Lower leg skin (tissue), 4 donors: ENCODE data around the gene P3R3URF. TPM values are rescaled to one million over a fixed set of nuclear protein-coding genes. Genes with fewer than 3 reads are reported as not detected.
A peak's percentile ranks its signal among the peaks of the same experiment; 100 is the strongest.

Experiments
- DNase-seq, 2 donors: peaks; one replicate each; pipeline ENCODE4 v3.0.0-alpha.2; 2019; ENCODE audit warnings: low spot score in 2 of 2
- H3K4me3 ChIP-seq: fragments of 200-600 bp; sonication (generic); 2 replicates; pipeline ENCODE4 v1.5.1; 2017; ENCODE audit warnings: mild to moderate bottlenecking, low read depth; ENCODE audit not compliant: poor library complexity, severe bottlenecking
- POLR2A ChIP-seq, 2 donors: fragments of 450-650 bp; IDR thresholded peaks; one replicate each; pipeline ENCODE4 v1.6.1; 2016 to 2017; ENCODE audit warnings: antibody characterized with exemption in 2 of 2, mild to moderate bottlenecking in 1 of 2, moderate library complexity in 1 of 2
- WGBS, 2 donors: methylation state at CpG; one replicate each; pipeline ENCODE4 v1.1.5; 2018; 5-methylcytosine and 5-hydroxymethylcytosine counted together
- intact Hi-C: fragments of 100-400 bp; cut with DNase I; formaldehyde crosslinking; loops from one replicate; pipeline ENCODE4 v1.15.0; 2023; ENCODE audit warnings: low total_unique reads
- total RNA-seq, 4 donors: library from RNA; depleted of rRNA; stranded (reverse); fragments of >200 nt; gene quantifications; one replicate each; pipeline ENCODE4 v1.1.0, GENCODE V29; 2016
- TF ChIP-seq, protein P1 (sequence below), 3 donors: fragments of 450-650 bp; IDR thresholded peaks; one replicate each; pipeline ENCODE4 v1.5.1; 2016; ENCODE audit warnings: antibody characterized with exemption in 3 of 3, mild to moderate bottlenecking in 3 of 3, moderate library complexity in 2 of 3

The P3R3URF gene
- total RNA-seq, 4 donors from 2014 or later, result not detected

DNA sequence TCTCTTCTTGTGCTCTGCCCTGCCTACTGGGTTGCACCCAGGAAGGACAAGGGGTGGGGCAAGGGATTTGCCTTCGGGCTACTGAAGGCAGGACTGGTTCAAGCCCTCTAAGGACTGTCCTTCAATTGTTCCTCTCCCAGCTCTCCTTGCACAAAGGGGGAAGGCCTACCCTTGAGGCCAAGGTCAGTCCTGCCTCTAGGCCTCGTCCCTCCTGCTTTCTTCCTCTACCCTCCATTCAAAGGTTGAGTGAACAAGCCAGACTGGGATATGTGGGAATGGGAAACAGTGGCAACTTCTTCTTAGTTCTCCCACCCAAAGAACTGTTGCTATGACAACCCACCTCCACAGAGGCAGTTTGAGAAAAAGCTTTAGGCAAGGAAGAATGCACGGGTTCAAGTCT is 29.5 kb upstream of the P3R3URF start:
- TF ChIP-seq, protein P1, sequence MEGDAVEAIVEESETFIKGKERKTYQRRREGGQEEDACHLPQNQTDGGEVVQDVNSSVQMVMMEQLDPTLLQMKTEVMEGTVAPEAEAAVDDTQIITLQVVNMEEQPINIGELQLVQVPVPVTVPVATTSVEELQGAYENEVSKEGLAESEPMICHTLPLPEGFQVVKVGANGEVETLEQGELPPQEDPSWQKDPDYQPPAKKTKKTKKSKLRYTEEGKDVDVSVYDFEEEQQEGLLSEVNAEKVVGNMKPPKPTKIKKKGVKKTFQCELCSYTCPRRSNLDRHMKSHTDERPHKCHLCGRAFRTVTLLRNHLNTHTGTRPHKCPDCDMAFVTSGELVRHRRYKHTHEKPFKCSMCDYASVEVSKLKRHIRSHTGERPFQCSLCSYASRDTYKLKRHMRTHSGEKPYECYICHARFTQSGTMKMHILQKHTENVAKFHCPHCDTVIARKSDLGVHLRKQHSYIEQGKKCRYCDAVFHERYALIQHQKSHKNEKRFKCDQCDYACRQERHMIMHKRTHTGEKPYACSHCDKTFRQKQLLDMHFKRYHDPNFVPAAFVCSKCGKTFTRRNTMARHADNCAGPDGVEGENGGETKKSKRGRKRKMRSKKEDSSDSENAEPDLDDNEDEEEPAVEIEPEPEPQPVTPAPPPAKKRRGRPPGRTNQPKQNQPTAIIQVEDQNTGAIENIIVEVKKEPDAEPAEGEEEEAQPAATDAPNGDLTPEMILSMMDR (IDR thresholded peaks at IDR 0.05), result no peak
- no peak for TF ChIP-seq POLR2A (IDR thresholded peaks at IDR 0.05)
- DNase-seq, result no peak
- intact Hi-C loops, result no loop called here
- no peak overlapping the region for H3K4me3 ChIP-seq
- WGBS, 2 donors, result 40 to 43% methylated on average over 3 of the region's 3 CpGs

- intact Hi-C loops, result no loop called here
- no peak overlapping the region for H3K4me3 ChIP-seq
- no peak for TF ChIP-seq POLR2A (IDR thresholded peaks at IDR 0.05)
- TF ChIP-seq, protein P1 (IDR thresholded peaks at IDR 0.05), result no peak
- WGBS, 2 donors, result 58 to 72% methylated on average over 3 of the region's 3 CpGs
- no peak for DNase-seq
Measured at GRCh38 chr1:46205141-46205540, 28.9 kb upstream of the P3R3URF start.

GRCh38 chr1:46204406-46204742 is 28.1 kb upstream of the P3R3URF start:
- 7 to 17% methylated on average over 5 of the region's 5 CpGs for WGBS, 2 donors
- DNase-seq, result peak in 1 of 2 donors; percentile 90
- TF ChIP-seq, protein P1 (IDR thresholded peaks at IDR 0.05), result no peak
- TF ChIP-seq POLR2A (IDR thresholded peaks at IDR 0.05), result no peak
- intact Hi-C loops, result no loop called here
- H3K4me3 ChIP-seq, result no peak overlapping the region

GRCh38 chr1:46203738-46204405 is 27.6 kb upstream of the P3R3URF start:
- intact Hi-C loops, result no loop called here
- peak overlapping the region; percentile 42 for H3K4me3 ChIP-seq
- 9 to 11% methylated on average over 14 of the region's 14 CpGs for WGBS, 2 donors
- no peak for TF ChIP-seq POLR2A (IDR thresholded peaks at IDR 0.05)
- TF ChIP-seq, protein P1 (IDR thresholded peaks at IDR 0.05), result no peak
- DNase-seq, result no peak

DNA sequence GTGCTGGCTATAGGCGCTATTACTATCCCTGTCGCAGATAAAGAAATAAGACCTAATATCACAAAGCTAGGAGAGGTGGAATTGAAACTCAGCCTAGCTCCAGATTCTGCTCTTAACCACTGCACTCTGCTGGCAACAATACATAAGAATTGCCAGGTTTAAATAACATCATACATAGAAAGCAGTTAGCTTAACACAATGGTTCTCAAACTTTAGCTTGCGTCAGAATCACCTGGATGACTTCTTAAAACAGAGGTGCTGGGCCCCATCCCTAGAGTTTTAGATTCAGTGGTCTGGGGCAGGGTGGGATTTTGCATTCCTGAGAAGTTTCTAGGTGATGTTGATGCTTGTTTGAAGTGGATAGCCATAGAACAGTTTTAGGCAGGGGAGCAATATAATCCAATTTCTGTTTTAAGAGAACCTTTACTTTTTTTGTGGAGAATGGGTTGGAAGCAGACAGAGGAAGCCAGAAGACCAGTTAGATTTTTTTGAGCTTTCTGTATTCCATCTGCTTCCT is 23.0 kb upstream of the P3R3URF start:
- TF ChIP-seq POLR2A (IDR thresholded peaks at IDR 0.05), result no peak
- TF ChIP-seq, protein P1 (IDR thresholded peaks at IDR 0.05), result no peak
- 54 to 59% methylated on average over 3 of the region's 3 CpGs for WGBS, 2 donors
- no peak for DNase-seq
- no peak overlapping the region for H3K4me3 ChIP-seq
- intact Hi-C loops, result no loop called here
